ENCODE data around the gene ZNF324.

- TF ChIP-seq CTCF (IDR thresholded peaks at IDR 0.05) (no peak), POLR2A (IDR thresholded peaks at IDR 0.05) (peak; percentile 58)
Observed at GRCh38 chr19:58439576-58440554, 27.0 kb upstream of the ZNF324 start, which contains the start of gene ZNF132.
